Lower lobe of right lung (tissue), 2 donors: ENCODE data around the gene COL2A1. TPM values are rescaled to one million over a fixed set of nuclear protein-coding genes. Genes with fewer than 3 reads are reported as not detected.

Experiments used
- ATAC-seq, 2 donors: fragments of 200-7000 bp; cut with Tn5 transposase; one replicate each; pipeline ENCODE4 v1.9.1; 2020 to 2022; ENCODE audit warnings: mild to moderate bottlenecking in 2 of 2, moderate library complexity in 2 of 2
- DNase-seq: peaks from one replicate; pipeline ENCODE4 v3.0.0-alpha.2; 2020
- H3K27ac ChIP-seq: fragments of 200-600 bp; one replicate; pipeline ENCODE4 v1.8.0; 2022
- H3K27me3 ChIP-seq: fragments of 200-600 bp; one replicate; pipeline ENCODE4 v1.8.0; 2022; ENCODE audit warnings: low read depth
- H3K36me3 ChIP-seq: fragments of 200-600 bp; one replicate; pipeline ENCODE4 v1.8.0; 2022; ENCODE audit warnings: mild to moderate bottlenecking
- H3K4me1 ChIP-seq: fragments of 200-600 bp; one replicate; pipeline ENCODE4 v1.8.0; 2022
- H3K4me3 ChIP-seq: fragments of 200-600 bp; one replicate; pipeline ENCODE4 v1.8.0; 2022; ENCODE audit warnings: mild to moderate bottlenecking
- H3K9me3 ChIP-seq: fragments of 200-600 bp; one replicate; pipeline ENCODE4 v1.8.0; 2022
- CTCF ChIP-seq: fragments of 200-600 bp; IDR thresholded peaks from one replicate; pipeline ENCODE4 v1.8.0; 2022; ENCODE audit warnings: antibody characterized with exemption, mild to moderate bottlenecking
- intact Hi-C: fragments of 100-400 bp; cut with DNase I; formaldehyde crosslinking; loops from one replicate; pipeline ENCODE4 v1.11.0; 2022
- total RNA-seq: library from RNA; stranded (reverse); fragmentation: NEBNext Ultra II Directional; extraction: Animal tissue kit (Norgen Biotek cat#: 25700); gene quantifications from one replicate; pipeline ENCODE4 v1.2.1, GENCODE V29; 2021
- donor health status: DM: no; HTN: yes; CAD: no; lungs with severe emphysema.

Gene COL2A1
- total RNA-seq, 1 donor from 2014 or later, result not detected

- TF ChIP-seq CTCF, result no peak
- intact Hi-C loops, result no loop called here
- Histone ChIP-seq H3K4me1 (peaks cover 4% of the 10 kb centered on the region), H3K36me3 (no peaks in the 10 kb centered on the region), H3K27me3 (no peaks in the 10 kb centered on the region), H3K9me3 (no peaks in the 10 kb centered on the region), H3K27ac (no peak overlapping the region), H3K4me3 (no peak overlapping the region)
- ATAC-seq (peak; percentile 9 to 29), DNase-seq (no peak)
These were observed 50.2 kb downstream of the COL2A1 start for GRCh38 chr12:47954058-47954457.

GRCh38 chr12:47950856-47951468 lies 53.3 kb downstream of the COL2A1 start:
- Histone ChIP-seq H3K9me3 (no peaks in the 10 kb centered on the region), H3K27ac (no peak overlapping the region), H3K4me3 (no peak overlapping the region), H3K27me3 (no peaks in the 10 kb centered on the region), H3K36me3 (no peaks in the 10 kb centered on the region), H3K4me1 (peaks cover 13% of the 10 kb centered on the region)
- intact Hi-C loops, result no loop called here
- TF ChIP-seq CTCF, result no peak
- DNase-seq (no peak), ATAC-seq (no peak)

- Histone ChIP-seq H3K4me3 (no peak overlapping the region), H3K36me3 (no peaks in the 10 kb centered on the region), H3K4me1 (peaks cover 11% of the 10 kb centered on the region), H3K27ac (no peak overlapping the region), H3K27me3 (no peaks in the 10 kb centered on the region), H3K9me3 (no peaks in the 10 kb centered on the region)
- TF ChIP-seq CTCF, result peak; percentile 86
- ATAC-seq (peak; percentile 90 to 93), DNase-seq (peak; percentile 89)
- intact Hi-C loops, result no loop called here
These were observed 54.6 kb downstream of the COL2A1 start for GRCh38 chr12:47949441-47950341.

GRCh38 chr12:47947341-47947740 lies 56.9 kb downstream of the COL2A1 start:
- H3K4me3 ChIP-seq, result no peak overlapping the region
- intact Hi-C loops, result no loop called here
- no peak overlapping the region for H3K27ac ChIP-seq
- TF ChIP-seq CTCF, result no peak
- ATAC-seq (no peak), DNase-seq (no peak)
- no peaks in the 10 kb centered on the region for H3K9me3 ChIP-seq
- peaks cover 7% of the 10 kb centered on the region for H3K27me3 ChIP-seq
- no peaks in the 10 kb centered on the region for H3K36me3 ChIP-seq
- peaks cover 9% of the 10 kb centered on the region for H3K4me1 ChIP-seq

- Histone ChIP-seq H3K4me3 (no peak overlapping the region), H3K27me3 (peaks cover 14% of the 10 kb centered on the region), H3K4me1 (peaks cover 9% of the 10 kb centered on the region), H3K9me3 (no peaks in the 10 kb centered on the region), H3K36me3 (no peaks in the 10 kb centered on the region), H3K27ac (no peak overlapping the region)
- intact Hi-C loops, result no loop called here
- peak; percentile 66 for DNase-seq
- TF ChIP-seq CTCF, result no peak
- peak in 1 of 2 donors; percentile 25 for ATAC-seq
These were observed 57.6 kb downstream of the COL2A1 start for GRCh38 chr12:47946413-47947323.
